SK-N-SH (cell line): Measurements from ENCODE around the gene IFI27L1. TPM values are rescaled to one million over a fixed set of nuclear protein-coding genes. Genes with fewer than 3 reads are reported as not detected.

ENCODE experiments used
- CTCF ChIA-PET: fragments of 300-600, 350-600 bp; formaldehyde crosslinking; extraction: SDS; loops from one replicate; lab custom pipeline; 2021; lab: Yijun Ruan, JAX
- POLR2A ChIA-PET: fragments of 350-600 bp; sonication (Branson Sonifier 250); formaldehyde crosslinking; extraction: SDS; loops from one replicate; lab custom pipeline; 2020; ENCODE audit warnings: antibody characterized with exemption, inconsistent platforms; lab: Yijun Ruan, JAX
- DNase-seq: peaks from one replicate; pipeline ENCODE4 v3.0.0; 2012
- H2AFZ ChIP-seq: fragments of 200-600 bp; sonication (generic); 2 replicates; pipeline ENCODE4 v1.8.1; 2016; ENCODE audit warnings: antibody characterized with exemption, mild to moderate bottlenecking, low read depth
- H3F3A ChIP-seq: fragments of 200-600 bp; sonication (generic); replicated peaks from 2 replicates; pipeline ENCODE3; 2016; ENCODE audit warnings: antibody characterized with exemption, mild to moderate bottlenecking; ENCODE audit not compliant: insufficient read depth
- H3K27ac ChIP-seq, 2 experiments: fragments of 200-500 bp in 1 of 2; fragments of 200-600 bp in 1 of 2; sonication (Bioruptor generic) in 1 of 2; sonication (generic), shearing (Covaris generic) in 1 of 2; 2 replicates each; pipeline versions ENCODE4 v1.5.1 to v1.6.1; 2014 to 2016; ENCODE audit warnings: low read depth in 2 of 2, inconsistent platforms in 1 of 2, low read length in 1 of 2, mild to moderate bottlenecking in 1 of 2, mixed read lengths in 1 of 2
- H3K27me3 ChIP-seq: fragments of 200-600 bp; sonication (generic), shearing (Covaris generic); 2 replicates; pipeline ENCODE4 v1.6.1; 2016; ENCODE audit warnings: mixed run types; ENCODE audit not compliant: insufficient read depth
- H3K36me3 ChIP-seq, 2 experiments: fragments of 200-500 bp in 1 of 2; fragments of 200-600 bp in 1 of 2; sonication (Bioruptor generic) in 1 of 2; sonication (generic) in 1 of 2; replicated peaks in 1 of 2; 2 replicates each; pipeline versions ENCODE3 to v1.5.1; 2014 to 2016; ENCODE audit warnings: low read length in 1 of 2, mild to moderate bottlenecking in 1 of 2; ENCODE audit not compliant: insufficient read depth in 2 of 2, control insufficient read depth in 1 of 2
- H3K4me1 ChIP-seq, 2 experiments: fragments of 200-500 bp in 1 of 2; fragments of 200-600 bp in 1 of 2; sonication (Bioruptor generic) in 1 of 2; sonication (generic), shearing (Covaris generic) in 1 of 2; 2 replicates each; pipeline versions ENCODE4 v1.5.1 to v1.6.1; 2014 to 2016; ENCODE audit warnings: low read depth in 1 of 2, low read length in 1 of 2, mixed run types in 1 of 2; ENCODE audit not compliant: insufficient read depth in 2 of 2, control insufficient read depth in 1 of 2
- H3K4me2 ChIP-seq: fragments of 200-600 bp; sonication (generic), shearing (Covaris generic); 2 replicates; pipeline ENCODE4 v1.6.1; 2017; ENCODE audit warnings: mixed run types
- H3K4me3 ChIP-seq, 2 experiments: fragments of 200-500 bp in 1 of 2; fragments of 200-600 bp in 1 of 2; sonication (Bioruptor generic) in 1 of 2; sonication (generic), shearing (Covaris generic) in 1 of 2; 2 replicates each; pipeline versions ENCODE4 v1.5.1 to v1.8.1; 2014 to 2016; ENCODE audit warnings: low read depth in 2 of 2, inconsistent platforms in 1 of 2, low read length in 1 of 2, mild to moderate bottlenecking in 1 of 2, mixed read lengths in 1 of 2, moderate library complexity in 1 of 2
- H3K79me2 ChIP-seq: fragments of 200-600 bp; sonication (generic); 2 replicates; pipeline ENCODE4 v1.8.1; 2017; ENCODE audit warnings: mild to moderate bottlenecking; ENCODE audit not compliant: insufficient read depth
- H3K9ac ChIP-seq: fragments of 200-600 bp; sonication (generic); 2 replicates; pipeline ENCODE4 v1.6.1; 2017; ENCODE audit warnings: mixed run types
- H3K9me2 ChIP-seq: fragments of 200-600 bp; sonication (generic); 2 replicates; pipeline ENCODE4 v1.6.1; 2017; ENCODE audit warnings: mixed run types
- H3K9me3 ChIP-seq: fragments of 200-600 bp; sonication (generic); 2 replicates; pipeline ENCODE4 v1.6.1; 2017; ENCODE audit warnings: mixed run types, mild to moderate bottlenecking, moderate library complexity
- H4K20me1 ChIP-seq: fragments of 200-600 bp; sonication (generic); 2 replicates; pipeline ENCODE4 v1.6.1; 2017; ENCODE audit warnings: mild to moderate bottlenecking, mixed run types; ENCODE audit not compliant: insufficient read depth
- CHD2 ChIP-seq: fragments of 150-350 bp; IDR thresholded peaks from 2 replicates; pipeline ENCODE4 v1.6.1; 2018; ENCODE audit warnings: low read length; ENCODE audit not compliant: partially characterized antibody
- FOXJ3 ChIP-seq: sonication (generic); formaldehyde crosslinking; IDR thresholded peaks from 2 replicates; pipeline ENCODE4 v1.5.1; 2020; ENCODE audit warnings: mild to moderate bottlenecking, missing genetic modification reagents
- IRF3 ChIP-seq: fragments of 150-350 bp; IDR thresholded peaks from 2 replicates; pipeline ENCODE4 v1.6.1; 2016; ENCODE audit warnings: mild to moderate bottlenecking, low read depth, low read length
- MEF2A ChIP-seq: IDR thresholded peaks from 2 replicates; pipeline ENCODE4 v1.4.0; 2012; ENCODE audit warnings: low read depth, borderline replicate concordance
- NRF1 ChIP-seq: IDR thresholded peaks from 2 replicates; pipeline ENCODE4 v1.6.1; 2012; ENCODE audit warnings: low read depth, mild to moderate bottlenecking, low read length
- PBX3 ChIP-seq: IDR thresholded peaks from 2 replicates; pipeline ENCODE4; 2012
- POLR2AphosphoS5 ChIP-seq: IDR thresholded peaks from 2 replicates; pipeline ENCODE4 v1.6.1; 2012; ENCODE audit warnings: low read depth, low read length
- RAD21 ChIP-seq: IDR thresholded peaks from 2 replicates; pipeline ENCODE4 v1.6.1; 2012; ENCODE audit warnings: mild to moderate bottlenecking, low read length
- RXRA ChIP-seq: IDR thresholded peaks from 2 replicates; pipeline ENCODE4 v1.4.0; 2012; ENCODE audit warnings: low read depth, mild to moderate bottlenecking, borderline replicate concordance
- SIN3A ChIP-seq: IDR thresholded peaks from 2 replicates; pipeline ENCODE4 v1.6.1; 2012; ENCODE audit warnings: low read depth, mild to moderate bottlenecking, low read length, moderate library complexity, borderline replicate concordance
- SMC3 ChIP-seq: IDR thresholded peaks from 2 replicates; pipeline ENCODE4 v1.6.1; 2012; ENCODE audit warnings: low read depth, low read length, improper control_type of control experiment
- TAF1 ChIP-seq: IDR thresholded peaks from 2 replicates; pipeline ENCODE4 v1.6.1; 2012; ENCODE audit warnings: low read depth, mild to moderate bottlenecking, low read length, moderate library complexity, borderline replicate concordance
- TCF12 ChIP-seq: IDR thresholded peaks from 2 replicates; pipeline ENCODE4 v1.4.0; 2012
- USF2 ChIP-seq: fragments of 150-350 bp; IDR thresholded peaks from 2 replicates; pipeline ENCODE4 v1.6.1; 2017; ENCODE audit warnings: antibody characterized with exemption, low read length, low read depth, borderline replicate concordance
- YY1 ChIP-seq: IDR thresholded peaks from 2 replicates; pipeline ENCODE4 v1.4.0; 2012; ENCODE audit warnings: low read depth, mild to moderate bottlenecking
- WGBS: methylation state at CpG from one replicate; pipeline ENCODE4 v1.1.6; 2017; ENCODE audit warnings: low lambda C conversion rate; 5-methylcytosine and 5-hydroxymethylcytosine counted together
- polyA plus RNA-seq, 3 experiments: library from polyadenylated mRNA; depleted of rRNA; stranded (reverse); fragments of >200 nt; gene quantifications; 2 replicates each; pipeline ENCODE4 v1.2.3, GENCODE V29; 2012

IFI27L1 gene
- polyA plus RNA-seq, 1 of the 3 experiments (the other 2 are of a cell fraction): 35.3 TPM

DNA sequence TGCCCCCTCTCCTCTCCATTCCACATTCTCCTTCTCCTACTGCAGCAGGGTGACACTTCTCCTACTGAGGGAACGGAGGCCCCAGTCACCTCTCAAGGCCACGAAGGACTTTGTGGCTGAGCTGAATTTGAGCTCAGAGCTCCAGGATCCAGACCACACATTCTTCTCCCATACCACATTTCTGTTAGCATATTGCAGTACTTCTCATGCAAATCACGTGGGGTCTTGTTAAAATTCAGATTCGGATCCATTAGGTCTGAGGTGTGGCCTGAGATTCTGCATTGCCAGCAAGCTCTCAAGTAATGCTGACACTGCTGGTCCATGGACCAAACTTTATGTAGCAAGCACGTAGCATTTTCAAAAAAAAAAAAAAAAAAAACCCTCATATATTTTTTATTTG is 57.9 kb downstream of the IFI27L1 start:
- no peaks in the 10 kb centered on the region for H3K9me3 ChIP-seq
- no peak for DNase-seq
- POLR2A ChIA-PET: no interaction called here
- WGBS: 61% methylated on average over 5 of the region's 5 CpGs
- no peak overlapping the region for H3K9ac ChIP-seq
- no peaks in the 10 kb centered on the region for H3K79me2 ChIP-seq
- H3K4me3 ChIP-seq: no peak overlapping the region
- TF ChIP-seq USF2 (no peak), TCF12 (no peak), SIN3A (no peak), YY1 (no peak), POLR2AphosphoS5 (no peak), RAD21 (no peak), MEF2A (no peak), NRF1 (no peak), TAF1 (no peak), PBX3 (no peak), CHD2 (no peak), RXRA (no peak), FOXJ3 (CRISPR knock-in tag) (no peak)
- H3K36me3 ChIP-seq: no peaks in the 10 kb centered on the region
- H2AFZ ChIP-seq: no peak overlapping the region
- H3K4me2 ChIP-seq: no peak overlapping the region
- H3K27me3 ChIP-seq: no peaks in the 10 kb centered on the region
- no peaks in the 10 kb centered on the region for H3F3A ChIP-seq
- H3K9me2 ChIP-seq: no peaks in the 10 kb centered on the region
- CTCF ChIA-PET: interaction anchor here (2.7 to 5.2 kb wide), 6 partner anchors 13 to 199 kb away, joined by 13 to 132 read pairs (median 34); no protein-coding TSS in a partner anchor
- peaks cover 0 to 3% of the 10 kb centered on the region in 2 experiments; a peak in 2 of 4 replicates for H3K4me1 ChIP-seq
- no peak overlapping the region for H3K27ac ChIP-seq
- no peaks in the 10 kb centered on the region for H4K20me1 ChIP-seq

GRCh38 chr14:94139421-94139820 is 58.3 kb downstream of the IFI27L1 start:
- no peaks in the 10 kb centered on the region for H3K79me2 ChIP-seq
- H3K4me1 ChIP-seq: peaks cover 0 to 3% of the 10 kb centered on the region in 2 experiments; a peak in 2 of 4 replicates
- no peaks in the 10 kb centered on the region for H3K9me2 ChIP-seq
- no peaks in the 10 kb centered on the region for H3K9me3 ChIP-seq
- no peak overlapping the region for H3K9ac ChIP-seq
- H2AFZ ChIP-seq: no peak overlapping the region
- ChIA-PET CTCF (interaction anchor here (0.9 to 5.2 kb wide), 5 partner anchors 13 to 200 kb away, joined by 3 to 132 read pairs (median 25); no protein-coding TSS in a partner anchor), POLR2A (no interaction called here)
- H3K36me3 ChIP-seq: no peaks in the 10 kb centered on the region
- no peak for TF ChIP-seq SMC3
- TF ChIP-seq IRF3: no peak
- WGBS: 80% methylated on average over 3 of the region's 5 CpGs
- no peaks in the 10 kb centered on the region for H4K20me1 ChIP-seq
- H3F3A ChIP-seq: no peaks in the 10 kb centered on the region
- H3K4me2 ChIP-seq: no peak overlapping the region
- H3K27me3 ChIP-seq: no peaks in the 10 kb centered on the region
- DNase-seq: no peak
- no peak overlapping the region for H3K4me3 ChIP-seq
- no peak overlapping the region for H3K27ac ChIP-seq
